NT2/D1 (cell line): ENCODE measurements around the gene SLC5A4.
"Not testable (repeated sequence)": the region's sequence is repeated elsewhere in the genome, so short reads cannot be mapped to it uniquely, and the experiment has no call there.

Experiments
- DNase-seq: peaks from one replicate; pipeline ENCODE4 v3.0.0-alpha.2; 2011; ENCODE audit warnings: low read depth, low spot score
- H3K27me3 ChIP-seq: 2 replicates; pipeline ENCODE4 v1.6.0; 2011; ENCODE audit warnings: mild to moderate bottlenecking; ENCODE audit not compliant: insufficient read length, insufficient read depth
- H3K36me3 ChIP-seq: 2 replicates; pipeline ENCODE4 v1.6.1; 2011; ENCODE audit warnings: mild to moderate bottlenecking, low read length, mixed read lengths; ENCODE audit not compliant: insufficient read depth, insufficient read length
- H3K4me1 ChIP-seq: 2 replicates; pipeline ENCODE4 v1.5.1; 2011; ENCODE audit not compliant: insufficient read depth, insufficient read length
- H3K4me3 ChIP-seq: 2 replicates; pipeline ENCODE4 v1.5.1; 2011; ENCODE audit warnings: low read depth; ENCODE audit not compliant: insufficient read length
- H3K9ac ChIP-seq: 2 replicates; pipeline ENCODE4 v1.6.0; 2011; ENCODE audit warnings: low read depth; ENCODE audit not compliant: insufficient read length
- H3K9me3 ChIP-seq: 2 replicates; pipeline ENCODE4 v1.5.1; 2011; ENCODE audit warnings: mild to moderate bottlenecking, low read length; ENCODE audit not compliant: insufficient read depth
- SUZ12 ChIP-seq: IDR thresholded peaks from 2 replicates; pipeline ENCODE4 v1.6.1; 2011; ENCODE audit not compliant: insufficient read length, insufficient read depth; ENCODE audit errors: extremely low read depth
- YY1 ChIP-seq: IDR thresholded peaks from 2 replicates; pipeline ENCODE4 v1.6.1; 2011; ENCODE audit not compliant: insufficient read length, insufficient read depth
- ZNF274 ChIP-seq: IDR thresholded peaks from 2 replicates; pipeline ENCODE4 v1.6.1; 2011; ENCODE audit warnings: mild to moderate bottlenecking, low read depth, low read length

The SLC5A4 gene

DNA sequence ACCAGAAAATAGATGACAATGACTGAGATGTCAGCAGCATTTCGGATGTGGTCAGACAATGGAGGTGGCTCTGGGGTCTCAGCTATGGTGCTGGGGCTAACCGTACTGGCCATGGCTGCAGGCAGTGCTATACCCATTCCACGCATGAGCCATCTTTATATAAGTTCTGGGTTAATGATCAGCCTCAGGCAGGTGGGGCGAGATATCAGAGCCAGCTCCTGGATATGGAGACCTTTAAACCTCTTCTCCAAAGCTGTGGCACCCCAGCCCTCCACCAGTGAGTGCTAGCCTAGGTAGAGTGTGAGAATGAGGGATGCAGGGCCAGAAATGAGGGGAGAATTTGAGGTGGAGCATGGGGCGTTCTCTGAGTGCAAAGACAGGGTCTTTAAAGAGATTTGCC, at the start of gene SLC5A4:
SLC5A4 (minus strand) TSS at position 131 of the 400 bp plus-strand sequence; CDS start at position 113, 18 bp downstream.
- Histone ChIP-seq H3K36me3 (no peaks in the 10 kb centered on the region), H3K4me3 (no peak within 1 kb of the TSS), H3K9me3 (no peaks in the 10 kb centered on the region), H3K27me3 (no peaks in the 10 kb centered on the region), H3K9ac (no peak within 1 kb of the TSS), H3K4me1 (no peaks in the 10 kb centered on the region)
- TF ChIP-seq YY1 (no peak), SUZ12 (no peak), ZNF274 (no peak)
- DNase-seq: no peak

DNA sequence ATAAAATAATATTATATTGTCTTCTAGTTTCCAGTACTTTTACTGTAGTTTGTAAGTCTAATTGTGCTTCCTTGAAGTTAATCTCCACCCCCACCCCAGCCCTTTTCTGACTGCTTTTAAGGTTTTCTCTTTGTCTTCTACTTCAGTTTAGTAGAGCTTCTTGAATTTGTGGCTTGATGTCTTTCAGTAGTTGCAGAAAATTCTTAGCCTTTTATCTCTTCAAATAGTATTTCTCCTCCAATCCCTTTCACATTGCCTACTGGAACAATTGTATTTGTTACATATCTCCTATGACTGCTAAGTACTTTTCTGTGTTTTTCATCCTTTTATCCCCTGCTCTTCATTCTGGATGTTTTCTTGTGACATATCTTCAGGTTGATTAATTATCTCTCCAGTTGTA, 38.8 kb upstream of the SLC5A4 start:
- H3K36me3 ChIP-seq, H3K4me1 ChIP-seq, H3K9ac ChIP-seq, H3K4me3 ChIP-seq, H3K27me3 ChIP-seq, DNase-seq, H3K9me3 ChIP-seq: not testable (repeated sequence)

DNA sequence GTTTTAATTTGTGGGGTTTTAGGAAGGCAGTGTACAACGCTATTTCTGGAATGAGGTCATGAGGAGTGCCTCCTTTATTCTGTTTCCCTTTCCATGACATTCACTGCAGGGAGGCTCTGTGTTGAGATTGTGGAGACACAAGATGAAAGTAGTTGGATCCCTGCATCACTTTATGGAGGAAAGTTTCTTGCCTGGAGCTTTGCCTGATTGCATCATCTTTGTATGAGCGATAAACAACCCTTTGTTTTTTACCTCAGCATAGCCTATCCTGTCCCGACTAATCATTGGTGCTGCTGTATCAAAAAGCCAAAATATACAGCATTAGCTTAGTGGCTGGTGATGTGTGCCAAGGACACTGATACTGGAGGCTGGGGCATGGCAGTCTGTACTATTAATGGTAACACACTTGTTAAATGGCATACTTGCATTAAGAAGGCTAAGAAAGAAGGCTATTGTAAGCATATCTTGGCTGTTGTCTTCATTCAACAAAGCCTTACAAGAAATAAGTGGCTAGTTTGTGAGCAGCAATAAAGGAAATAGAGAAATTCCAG, 31.2 kb upstream of the SLC5A4 start:
- Histone ChIP-seq H3K4me1 (no peaks in the 10 kb centered on the region), H3K27me3 (no peaks in the 10 kb centered on the region)
- no peak for DNase-seq

DNA sequence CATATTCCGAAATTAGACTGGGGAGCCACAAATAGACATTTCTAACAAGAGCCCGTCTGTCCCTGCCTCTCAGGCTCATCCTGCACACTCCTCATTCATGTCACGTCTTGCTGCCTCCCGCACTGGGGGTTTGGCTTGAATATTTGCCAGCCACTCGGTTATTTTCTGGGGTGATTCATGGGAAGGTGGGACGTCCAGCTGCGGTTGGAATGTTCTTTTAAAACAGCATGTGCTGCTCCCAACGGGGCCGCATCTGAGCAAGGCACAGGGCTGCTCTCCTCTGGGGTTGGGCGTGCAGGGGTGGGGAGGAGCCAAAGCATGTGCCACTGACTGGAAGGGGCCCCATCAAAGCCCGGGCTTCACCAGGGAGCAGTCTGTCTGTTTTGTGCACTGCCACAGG, 25.9 kb upstream of the SLC5A4 start:
- no peak for TF ChIP-seq YY1
- no peak for TF ChIP-seq SUZ12
- no peak for TF ChIP-seq ZNF274
- H3K36me3 ChIP-seq: no peaks in the 10 kb centered on the region
- H3K4me1 ChIP-seq: no peaks in the 10 kb centered on the region
- no peak overlapping the region for H3K9ac ChIP-seq
- H3K9me3 ChIP-seq: no peaks in the 10 kb centered on the region
- DNase-seq: no peak
- no peak overlapping the region for H3K4me3 ChIP-seq
- no peaks in the 10 kb centered on the region for H3K27me3 ChIP-seq

More for the DNA sequence above, 31.2 kb upstream of the SLC5A4 start:
- H3K9ac ChIP-seq: no peak overlapping the region
- no peaks in the 10 kb centered on the region for H3K9me3 ChIP-seq
- no peak overlapping the region for H3K4me3 ChIP-seq
- no peaks in the 10 kb centered on the region for H3K36me3 ChIP-seq
- no peak for TF ChIP-seq ZNF274
- no peak for TF ChIP-seq YY1
- no peak for TF ChIP-seq SUZ12

DNA sequence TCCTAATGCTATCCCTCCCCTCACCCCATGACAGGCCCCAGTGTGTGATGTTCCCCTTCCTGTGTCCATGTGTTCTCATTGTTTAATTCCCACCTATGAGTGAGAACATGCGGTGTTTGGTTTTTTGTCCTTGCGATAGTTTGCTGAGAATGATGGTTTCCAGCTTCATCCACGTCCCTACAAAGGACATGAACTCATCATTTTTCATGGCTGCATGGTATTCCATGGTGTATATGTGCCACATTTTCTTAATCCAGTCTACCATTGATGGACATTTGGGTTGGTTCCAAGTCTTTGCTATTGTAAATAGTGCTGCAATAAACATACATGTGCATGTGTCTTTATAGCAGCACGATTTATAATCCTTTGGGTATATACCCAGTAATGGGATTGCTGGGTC, 20.2 kb upstream of the SLC5A4 start:
- H3K9ac ChIP-seq, H3K4me1 ChIP-seq, DNase-seq: not testable (repeated sequence)

DNA sequence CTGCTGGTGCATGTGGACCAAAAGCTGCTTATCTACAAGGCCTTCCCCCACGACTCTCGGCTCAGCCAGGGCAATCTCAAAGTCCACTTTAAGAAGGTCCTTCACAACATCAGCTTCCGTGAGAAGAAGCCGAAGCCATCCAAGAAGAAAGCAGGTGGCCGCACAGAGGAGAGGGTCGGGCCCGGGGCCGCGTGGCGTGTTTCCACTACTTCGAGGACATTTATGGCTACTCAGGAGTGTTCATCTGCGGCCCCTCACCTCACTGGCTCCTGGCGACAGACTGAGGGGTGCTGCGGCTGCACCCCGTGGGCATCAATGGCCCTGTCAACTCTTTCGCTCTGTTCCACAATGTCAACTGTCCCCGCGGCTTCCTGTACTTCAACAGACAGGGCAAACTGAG, 16.2 kb upstream of the SLC5A4 start:
- Histone ChIP-seq H3K27me3 (no peaks in the 10 kb centered on the region), H3K9ac (no peak overlapping the region), H3K4me1 (no peaks in the 10 kb centered on the region), H3K9me3 (no peaks in the 10 kb centered on the region), H3K4me3 (no peak overlapping the region), H3K36me3 (no peaks in the 10 kb centered on the region)
- no peak for TF ChIP-seq ZNF274
- no peak for TF ChIP-seq YY1
- no peak for TF ChIP-seq SUZ12
- no peak for DNase-seq

More for the DNA sequence above, 20.2 kb upstream of the SLC5A4 start:
- H3K27me3 ChIP-seq, H3K4me3 ChIP-seq, H3K36me3 ChIP-seq, H3K9me3 ChIP-seq: not testable (repeated sequence)

DNA sequence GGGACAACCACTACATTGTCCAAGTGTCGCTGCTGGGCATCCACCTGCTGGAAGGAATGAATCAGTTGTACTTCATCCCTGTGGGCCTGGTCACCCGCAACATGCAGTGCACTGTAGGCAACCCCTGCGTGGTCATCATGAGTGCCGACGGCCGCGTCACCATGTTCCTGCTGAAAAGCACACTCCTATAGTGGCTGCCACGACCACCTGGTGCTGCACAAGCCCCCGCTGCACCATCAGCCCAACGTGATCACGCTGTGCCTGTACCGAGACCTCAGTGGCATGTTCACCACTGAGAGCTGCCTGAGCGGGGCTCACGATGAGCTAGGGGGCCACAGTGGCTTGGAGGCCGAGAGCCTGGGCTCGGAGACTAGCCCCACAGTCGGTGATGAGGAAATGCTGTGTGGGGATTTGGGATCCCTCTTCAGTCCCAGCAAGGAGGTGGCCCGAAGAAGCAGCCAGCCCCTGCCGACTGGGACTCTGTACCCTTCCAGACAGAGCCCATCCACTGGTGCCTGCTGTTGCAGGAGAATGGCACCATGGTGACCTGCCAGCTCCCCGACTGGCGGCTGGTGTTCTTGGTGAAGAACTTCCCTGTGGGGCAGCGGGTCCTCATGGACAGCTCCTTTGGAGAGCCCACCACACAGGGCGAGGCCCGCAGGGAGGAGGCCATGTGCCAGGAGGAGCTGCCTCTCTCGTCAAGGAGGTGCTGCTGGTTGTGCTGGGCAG, 15.7 kb upstream of the SLC5A4 start:
- no peak overlapping the region for H3K4me3 ChIP-seq
- TF ChIP-seq ZNF274: no peak
- TF ChIP-seq SUZ12: no peak
- TF ChIP-seq YY1: no peak

More for the DNA sequence above, 15.7 kb upstream of the SLC5A4 start:
- no peaks in the 10 kb centered on the region for H3K9me3 ChIP-seq
- H3K27me3 ChIP-seq: no peaks in the 10 kb centered on the region
- no peak for DNase-seq
- H3K36me3 ChIP-seq: no peaks in the 10 kb centered on the region
- H3K4me1 ChIP-seq: no peaks in the 10 kb centered on the region
- no peak overlapping the region for H3K9ac ChIP-seq
